GM12891 (cell line): Measurements from ENCODE around the gene NGF.

ENCODE experiments used
- DNase-seq: peaks from one replicate; pipeline ENCODE4 v3.0.0; 2011; ENCODE audit warnings: low spot score; ENCODE audit not compliant: insufficient read length
- FAIRE-seq: peaks from 2 replicates; lab custom pipeline; 2011; peaks lifted over from hg19 to GRCh38; lab: Jason Lieb, UNC
- PAX5 ChIP-seq: IDR thresholded peaks from 2 replicates; pipeline ENCODE4 v1.6.1; 2011; ENCODE audit warnings: low read length, moderate library complexity, mild to moderate bottlenecking; ENCODE audit not compliant: insufficient read depth, severe bottlenecking
- POLR2A ChIP-seq: IDR thresholded peaks from 2 replicates; pipeline ENCODE4 v1.6.1; 2011; ENCODE audit warnings: low read depth, low read length, control low read depth
- POLR2AphosphoS5 ChIP-seq: IDR thresholded peaks from 2 replicates; pipeline ENCODE4 v1.6.1; 2011; ENCODE audit warnings: low read depth, low read length, control low read depth
- POU2F2 ChIP-seq: IDR thresholded peaks from 2 replicates; pipeline ENCODE4 v1.6.1; 2011; ENCODE audit warnings: low read depth, mild to moderate bottlenecking, control low read depth, low read length, moderate library complexity
- SPI1 ChIP-seq: IDR thresholded peaks from 2 replicates; pipeline ENCODE4 v1.6.1; 2011; ENCODE audit warnings: low read depth, low read length, control low read depth
- TAF1 ChIP-seq: IDR thresholded peaks from 2 replicates; pipeline ENCODE4 v1.6.1; 2011; ENCODE audit warnings: low read depth, low read length, control low read depth

NGF gene

DNA sequence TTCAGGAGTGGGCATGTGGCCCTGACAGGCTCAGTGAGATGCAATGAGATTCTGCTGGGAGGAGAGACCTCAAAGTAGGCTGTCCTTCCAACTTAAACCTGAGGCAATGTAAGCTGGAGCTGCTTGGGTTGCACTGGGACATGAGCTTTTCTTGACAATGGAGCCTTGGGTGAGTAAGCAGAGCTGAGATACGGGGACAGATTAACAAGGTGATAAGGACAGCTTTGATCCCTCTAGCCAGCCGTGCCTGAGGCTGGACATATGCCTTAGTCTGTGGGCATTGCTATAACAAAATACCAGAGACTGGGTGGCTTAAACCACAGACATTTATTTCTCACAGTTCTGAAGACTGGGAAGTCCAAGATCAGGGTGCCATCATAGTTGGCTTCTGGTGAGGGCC lies 18.3 kb upstream of the NGF start:
- TF ChIP-seq TAF1: no peak
- no peak for TF ChIP-seq POLR2A
- no peak for TF ChIP-seq PAX5
- no peak for TF ChIP-seq SPI1
- no peak for TF ChIP-seq POU2F2
- no peak for TF ChIP-seq POLR2AphosphoS5
- FAIRE-seq (no peak), DNase-seq (no peak)

GRCh38 chr1:115355069-115355468 lies 17.0 kb upstream of the NGF start:
- DNase-seq (no peak), FAIRE-seq (no peak)
- TF ChIP-seq POLR2A: no peak
- TF ChIP-seq SPI1: no peak
- TF ChIP-seq POLR2AphosphoS5: no peak

GRCh38 chr1:115351143-115351542 lies 13.1 kb upstream of the NGF start:
- DNase-seq (no peak), FAIRE-seq (no peak)
- no peak for TF ChIP-seq POLR2AphosphoS5
- TF ChIP-seq PAX5: no peak
- no peak for TF ChIP-seq POU2F2

DNA sequence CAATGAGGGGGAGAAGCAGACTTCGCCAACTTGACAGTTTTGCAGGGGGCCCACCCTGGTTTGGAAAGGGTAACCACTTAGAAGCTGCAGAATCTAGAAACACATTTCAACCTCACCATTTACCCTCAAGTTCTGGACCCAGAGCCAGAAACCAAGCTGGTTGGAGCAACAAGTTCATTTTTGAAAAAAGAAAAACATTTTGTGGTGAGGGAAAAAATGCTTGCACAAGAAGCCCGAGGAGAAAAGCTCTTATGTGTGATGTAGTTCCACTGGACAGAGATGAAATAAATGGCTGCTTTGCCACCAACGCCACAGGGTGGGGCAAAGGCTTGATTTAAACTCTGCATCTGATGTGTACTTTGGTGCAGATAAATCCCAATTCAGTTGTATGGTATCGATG lies 10.6 kb upstream of the NGF start:
- FAIRE-seq (no peak), DNase-seq (no peak)
- no peak for TF ChIP-seq POU2F2
- no peak for TF ChIP-seq POLR2AphosphoS5
- no peak for TF ChIP-seq POLR2A
- TF ChIP-seq SPI1: no peak
- TF ChIP-seq PAX5: no peak
- TF ChIP-seq TAF1: no peak

DNA sequence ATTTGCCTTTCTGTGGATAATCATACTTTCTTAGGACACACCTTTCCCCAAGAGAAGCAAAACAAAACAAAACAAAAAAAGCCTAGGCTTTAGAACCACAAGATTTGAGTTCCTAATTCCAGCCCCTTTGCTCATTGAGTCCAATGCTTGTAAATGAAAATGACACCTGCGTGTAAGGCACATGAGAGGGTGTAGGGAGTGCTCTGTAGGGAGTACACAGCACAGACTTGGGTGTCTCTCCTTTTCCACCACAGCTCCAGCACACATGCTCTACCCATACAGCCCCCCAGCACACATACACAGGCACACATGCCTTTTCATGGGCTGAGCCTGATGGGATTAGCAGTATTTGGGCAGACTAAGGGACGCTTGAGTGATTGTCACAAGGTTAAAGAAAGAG lies 9.2 kb upstream of the NGF start:
- FAIRE-seq (no peak), DNase-seq (no peak)
- TF ChIP-seq POU2F2: no peak

GRCh38 chr1:115343200-115343737 lies 5.2 kb upstream of the NGF start:
- no peak for FAIRE-seq
- TF ChIP-seq POLR2AphosphoS5: no peak
- TF ChIP-seq PAX5: no peak
- no peak for TF ChIP-seq TAF1
- TF ChIP-seq POU2F2: no peak
- TF ChIP-seq POLR2A: no peak
- TF ChIP-seq SPI1: no peak

DNA sequence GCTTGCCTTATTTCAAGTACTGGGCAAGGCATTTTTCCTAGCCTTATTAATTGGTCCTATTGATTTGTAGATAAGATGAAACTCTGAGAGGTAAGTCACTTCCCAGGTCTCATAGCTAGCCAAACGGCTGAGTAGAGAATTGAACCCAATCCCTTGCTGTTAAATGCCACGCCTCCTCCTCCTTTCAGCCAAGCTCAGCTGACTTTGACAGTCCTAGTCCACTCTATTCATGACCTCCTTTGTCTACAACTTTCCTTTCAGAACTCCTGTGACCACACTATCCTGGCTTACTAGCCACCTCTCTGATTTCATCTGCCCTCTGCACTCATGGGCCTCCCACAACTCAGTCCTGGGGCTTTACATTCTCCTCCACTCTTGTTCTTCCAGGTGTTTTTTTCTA lies 3.9 kb upstream of the NGF start:
- no peak for DNase-seq
- no peak for TF ChIP-seq POLR2AphosphoS5
- TF ChIP-seq POLR2A: no peak
- TF ChIP-seq SPI1: no peak
- no peak for TF ChIP-seq PAX5
- no peak for TF ChIP-seq POU2F2
- TF ChIP-seq TAF1: no peak

More at GRCh38 chr1:115343200-115343737, 5.2 kb upstream of the NGF start:
- DNase-seq: no peak

GRCh38 chr1:115340879-115341278 lies 2.8 kb upstream of the NGF start:
- DNase-seq: no peak
- FAIRE-seq: no peak
- TF ChIP-seq POU2F2 (no peak), POLR2A (no peak), POLR2AphosphoS5 (no peak), TAF1 (no peak)

More for the DNA sequence above, 3.9 kb upstream of the NGF start:
- no peak for FAIRE-seq

DNA sequence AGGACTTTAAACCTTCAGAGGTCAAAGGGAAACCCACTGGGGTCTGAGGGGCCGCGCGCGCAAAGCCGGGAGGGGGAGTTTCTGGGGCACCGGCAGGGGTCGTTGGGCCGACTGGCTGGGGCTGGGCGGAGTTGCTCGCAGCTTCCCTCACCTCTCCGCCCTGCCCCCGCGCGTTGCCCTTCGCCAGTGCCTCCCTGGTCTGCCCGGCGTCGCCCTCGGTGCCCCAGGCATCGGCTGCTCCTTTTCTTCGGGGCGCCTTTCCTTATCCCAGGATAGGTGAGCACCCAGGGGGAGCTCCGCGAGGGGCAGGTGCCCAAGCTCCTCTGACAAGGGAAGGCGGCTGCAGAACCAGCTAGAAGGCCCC lies 390 bp upstream of the NGF start:
- DNase-seq (no peak), FAIRE-seq (no peak)
- no peak for TF ChIP-seq POLR2A
- no peak for TF ChIP-seq POU2F2
- TF ChIP-seq SPI1: no peak

GRCh38 chr1:115337276-115337632 lies 795 bp downstream of the NGF start:
- no peak for FAIRE-seq
- DNase-seq: no peak

GRCh38 chr1:115336741-115337140 lies 1.3 kb downstream of the NGF start:
- DNase-seq (no peak), FAIRE-seq (no peak)
- TF ChIP-seq POLR2AphosphoS5 (no peak), POLR2A (no peak), SPI1 (no peak), TAF1 (no peak), POU2F2 (no peak), PAX5 (no peak)

More at GRCh38 chr1:115337276-115337632, 795 bp downstream of the NGF start:
- TF ChIP-seq PAX5 (no peak), POLR2A (no peak)
